Pancreas (tissue), 10 donors: ENCODE measurements around the gene GPC3. TPM values are rescaled to one million over a fixed set of nuclear protein-coding genes. Genes with fewer than 3 reads are reported as not detected.

ENCODE experiments used
- ATAC-seq, 4 donors: fragments of 200-7000 bp; cut with Tn5 transposase; one replicate each; pipeline versions ENCODE4 v1.8.0 to v1.9.1; 2020; ENCODE audit warnings: mild to moderate bottlenecking in 4 of 4, moderate library complexity in 4 of 4
- DNase-seq, 6 donors: peaks; one replicate each; pipeline ENCODE4 v3.0.0-alpha.2; 2020
- FAIRE-seq: peaks from 2 replicates; lab custom pipeline; 2012; peaks lifted over from hg19 to GRCh38; lab: Jason Lieb, UNC
- H3K27ac ChIP-seq, 4 donors: fragments of 200-600 bp; sonication (generic); 1 replicate in 3 of 4; 2 replicates in 1 of 4; pipeline versions ENCODE4 v1.5.0 to v1.8.0; 2020
- H3K27me3 ChIP-seq, 4 donors: fragments of 200-600 bp; one replicate each; pipeline ENCODE4 v1.8.0; 2021
- H3K36me3 ChIP-seq, 3 donors: fragments of 200-600 bp; sonication (generic) in 1 of 3; one replicate each; pipeline versions ENCODE4 v1.5.0 to v1.8.0; 2020 to 2021
- H3K4me1 ChIP-seq, 3 donors: fragments of 200-600 bp; one replicate each; pipeline ENCODE4 v1.8.0; 2021
- H3K4me3 ChIP-seq, 4 donors: fragments of 200-600 bp; sonication (generic) in 2 of 4; one replicate each; pipeline versions ENCODE4 v1.5.0 to v1.8.0; 2020 to 2021
- H3K9me3 ChIP-seq, 4 donors: fragments of 200-600 bp; one replicate each; pipeline ENCODE4 v1.8.0; 2021
- WGBS, 2 donors: extraction: QIAGEN DNeasy Blood & Tissue Kit; methylation state at CpG; one replicate each; pipeline ENCODE4 v1.1.7; 2013; 5-methylcytosine and 5-hydroxymethylcytosine counted together
- intact Hi-C, 3 donors: fragments of 100-400 bp; cut with DNase I; formaldehyde crosslinking; loops; one replicate each; pipeline versions ENCODE4 v1.11.1 to v1.14.2; 2022
- polyA plus RNA-seq, 2 donors: library from polyadenylated mRNA; stranded (reverse); fragments of 200-250 nt; gene quantifications; one replicate each; pipeline ENCODE4 v1.2.3, GENCODE V29; 2013
- total RNA-seq, 6 donors: library from RNA; stranded (reverse); fragmentation: NEBNext Ultra II Directional in 4 of 6; extraction: Animal tissue kit (Norgen Biotek cat#: 25700) in 4 of 6; gene quantifications; one replicate each; pipeline versions ENCODE4 v1.2.1 to v1.2.4, GENCODE V29; 2021 to 2023
- TF ChIP-seq, protein P1 (sequence below), 4 donors: fragments of 200-600 bp; sonication (generic) in 3 of 4; IDR thresholded peaks; one replicate each; pipeline versions ENCODE4 v1.5.0 to v1.8.0; 2021; ENCODE audit warnings: antibody characterized with exemption in 4 of 4
- donor health status: healthy with polysubstance abuse.
- donor health status: DM: no; HTN: no; CAD: no; lungs with moderate emphysema.
- donor health status: DM: no; HTN: no; CAD: no.
- donor health status: control.
- donor health status: control.
- donor health status: Bipolar disorder and iron deficiency.
- donor health status: DM: yes; HTN: yes; CAD: no.
- donor health status: DM: no; HTN: no; CAD: no.
- donor health status: DM: no; HTN: no; CAD: no.
- donor health status: DM: yes; HTN: yes; CAD: no.

The GPC3 gene
- total and polyA plus RNA-seq, 8 donors: 0.95 to 18.6 (median 2.7) TPM

DNA sequence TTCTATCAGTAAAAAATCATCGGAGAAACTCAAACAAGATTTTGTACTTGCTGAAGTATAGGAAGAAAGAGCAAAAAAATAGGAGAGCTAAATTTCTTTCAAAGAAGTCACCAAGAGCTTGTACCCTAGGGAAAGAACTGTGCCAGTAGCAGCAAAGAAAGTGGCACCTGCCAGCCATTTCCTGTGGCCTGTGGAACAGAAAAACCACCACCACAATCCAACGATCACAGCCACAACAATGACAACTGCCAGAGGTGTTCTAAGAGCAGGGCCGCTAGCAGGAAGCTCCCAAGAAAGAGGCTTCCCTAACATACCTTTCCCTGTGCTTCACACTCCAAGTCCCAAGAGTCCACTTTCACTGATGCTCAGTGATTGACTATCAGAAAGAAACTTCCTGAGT is 304.0 kb downstream of the GPC3 start:
- no peak for ATAC-seq
- Histone ChIP-seq H3K27ac (no peak overlapping the region), H3K27me3 (peaks cover 0 to 4% (median 0%) of the 10 kb centered on the region in 4 donors), H3K4me3 (no peak overlapping the region), H3K9me3 (no peaks in the 10 kb centered on the region), H3K36me3 (no peaks in the 10 kb centered on the region), H3K4me1 (peaks cover 0 to 8% (median 6%) of the 10 kb centered on the region in 3 donors)
- 69 to 85% methylated on average over 3 of the region's 3 CpGs for WGBS, 2 donors
- TF ChIP-seq, protein P1, sequence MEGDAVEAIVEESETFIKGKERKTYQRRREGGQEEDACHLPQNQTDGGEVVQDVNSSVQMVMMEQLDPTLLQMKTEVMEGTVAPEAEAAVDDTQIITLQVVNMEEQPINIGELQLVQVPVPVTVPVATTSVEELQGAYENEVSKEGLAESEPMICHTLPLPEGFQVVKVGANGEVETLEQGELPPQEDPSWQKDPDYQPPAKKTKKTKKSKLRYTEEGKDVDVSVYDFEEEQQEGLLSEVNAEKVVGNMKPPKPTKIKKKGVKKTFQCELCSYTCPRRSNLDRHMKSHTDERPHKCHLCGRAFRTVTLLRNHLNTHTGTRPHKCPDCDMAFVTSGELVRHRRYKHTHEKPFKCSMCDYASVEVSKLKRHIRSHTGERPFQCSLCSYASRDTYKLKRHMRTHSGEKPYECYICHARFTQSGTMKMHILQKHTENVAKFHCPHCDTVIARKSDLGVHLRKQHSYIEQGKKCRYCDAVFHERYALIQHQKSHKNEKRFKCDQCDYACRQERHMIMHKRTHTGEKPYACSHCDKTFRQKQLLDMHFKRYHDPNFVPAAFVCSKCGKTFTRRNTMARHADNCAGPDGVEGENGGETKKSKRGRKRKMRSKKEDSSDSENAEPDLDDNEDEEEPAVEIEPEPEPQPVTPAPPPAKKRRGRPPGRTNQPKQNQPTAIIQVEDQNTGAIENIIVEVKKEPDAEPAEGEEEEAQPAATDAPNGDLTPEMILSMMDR (IDR thresholded peaks at IDR 0.05): no peak
- DNase-seq: no peak
- intact Hi-C loops: no loop called here
- FAIRE-seq: no peak

DNA sequence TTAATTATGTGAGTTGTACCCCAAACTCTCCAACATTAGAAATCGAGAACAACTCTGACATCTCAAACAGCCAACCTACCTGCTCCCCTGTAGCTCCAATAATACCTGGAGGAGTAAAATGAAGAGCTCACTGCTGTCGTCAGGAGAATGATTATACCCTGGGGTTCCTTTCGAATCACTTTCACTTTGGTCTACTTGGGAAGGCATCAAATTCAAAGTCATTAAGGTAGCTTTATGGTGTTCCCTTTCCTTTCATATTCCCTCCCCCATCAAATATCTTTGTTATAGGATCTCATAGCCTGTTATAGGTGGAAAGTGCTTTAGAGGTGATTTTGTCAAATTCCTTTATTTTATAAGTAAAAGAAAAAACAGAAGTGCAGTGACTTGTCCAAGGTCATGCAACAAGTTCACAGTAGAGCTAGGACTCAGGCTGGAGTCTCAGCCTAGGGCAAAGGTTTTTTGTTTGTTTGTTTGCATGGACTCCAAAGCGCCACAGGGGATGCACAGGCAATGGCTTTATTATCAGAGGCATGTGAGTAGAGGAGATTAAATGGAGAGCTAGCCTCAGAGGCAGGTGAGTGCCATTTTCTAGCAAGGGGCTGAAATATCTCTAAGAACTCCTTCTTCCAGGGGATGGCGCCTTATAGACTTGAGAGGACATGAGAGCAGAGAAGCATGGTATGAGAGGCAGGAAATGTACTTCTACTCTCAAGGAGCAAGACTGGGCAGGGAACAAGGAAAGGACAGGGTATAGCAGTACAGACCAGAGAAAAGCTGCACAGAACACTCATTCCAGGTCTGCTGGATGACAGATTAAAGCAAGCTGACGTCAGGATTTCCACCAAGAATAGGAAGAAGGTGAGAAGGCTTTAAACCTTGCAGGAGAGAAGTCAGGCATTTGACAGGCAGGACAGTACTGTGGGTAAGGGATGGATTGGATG is 308.0 kb downstream of the GPC3 start:
- Histone ChIP-seq H3K9me3 (no peaks in the 10 kb centered on the region), H3K36me3 (no peaks in the 10 kb centered on the region), H3K27ac (peak overlapping the region; percentile 28 to 78 (median 65)), H3K4me3 (no peak overlapping the region), H3K27me3 (no peaks in the 10 kb centered on the region), H3K4me1 (peaks cover 0 to 27% (median 14%) of the 10 kb centered on the region in 3 donors)
- intact Hi-C loops: loop anchor here in 1 of 3 donors (10.0 kb wide), 1 partner anchor 343 kb away; no protein-coding TSS in a partner anchor
- TF ChIP-seq, protein P1 (IDR thresholded peaks at IDR 0.05): no peak
- no peak for FAIRE-seq
- no peak for ATAC-seq
- WGBS, 2 donors: 76 to 84% methylated on average over 6 of the region's 6 CpGs
- no peak for DNase-seq

DNA sequence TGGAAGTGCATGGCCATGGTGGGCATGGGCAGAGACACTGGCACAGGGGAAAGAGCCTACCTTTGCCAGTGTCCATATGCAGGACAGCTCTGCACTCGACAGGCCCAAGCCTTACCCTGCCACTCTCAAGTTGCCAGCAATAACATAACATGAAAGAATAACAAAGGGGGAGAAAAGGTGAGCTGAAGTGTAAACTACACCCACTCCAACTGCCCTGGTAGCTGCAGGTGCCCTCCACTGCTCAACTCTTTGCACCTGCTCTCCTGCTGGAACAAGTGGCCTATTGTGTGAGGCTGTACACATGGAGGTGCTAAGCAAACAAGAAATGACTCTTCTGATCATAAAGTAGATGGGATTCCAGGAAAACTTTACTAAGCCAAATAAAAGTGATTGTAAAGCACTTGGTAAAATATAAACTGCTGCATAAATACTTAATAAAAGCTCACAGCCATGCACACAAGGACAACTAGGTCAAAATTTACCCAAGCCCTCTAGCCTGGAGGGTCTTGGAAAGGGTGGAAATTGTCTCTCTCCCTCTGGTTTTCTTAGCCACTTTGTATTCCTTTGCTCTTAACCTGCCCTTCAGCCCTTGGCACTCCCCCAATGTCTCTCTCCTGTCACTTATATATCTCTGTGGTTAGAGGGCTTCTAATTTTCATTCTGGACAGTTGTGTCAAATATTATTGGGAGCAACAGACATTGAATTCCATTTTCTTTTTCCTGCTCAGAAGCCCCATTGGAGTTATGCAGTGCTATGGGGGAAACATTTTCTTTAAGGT is 308.9 kb downstream of the GPC3 start:
- peak overlapping the region; percentile 28 to 78 (median 65) for H3K27ac ChIP-seq
- intact Hi-C loops: loop anchor here in 1 of 3 donors (10.0 kb wide), 1 partner anchor 342 kb away; no protein-coding TSS in a partner anchor
- no peaks in the 10 kb centered on the region for H3K27me3 ChIP-seq
- WGBS, 2 donors: 38 to 75% methylated on average over 1 of the region's 1 CpG
- TF ChIP-seq, protein P1 (IDR thresholded peaks at IDR 0.05): no peak
- H3K36me3 ChIP-seq: no peaks in the 10 kb centered on the region
- no peaks in the 10 kb centered on the region for H3K9me3 ChIP-seq
- peak; percentile 73 to 90 (median 88) for ATAC-seq
- no peak overlapping the region for H3K4me3 ChIP-seq
- peak in 2 of 6 donors; percentile 32 to 41 for DNase-seq
- H3K4me1 ChIP-seq: peaks cover 0 to 27% (median 14%) of the 10 kb centered on the region in 3 donors
- FAIRE-seq: peak; percentile 83

DNA sequence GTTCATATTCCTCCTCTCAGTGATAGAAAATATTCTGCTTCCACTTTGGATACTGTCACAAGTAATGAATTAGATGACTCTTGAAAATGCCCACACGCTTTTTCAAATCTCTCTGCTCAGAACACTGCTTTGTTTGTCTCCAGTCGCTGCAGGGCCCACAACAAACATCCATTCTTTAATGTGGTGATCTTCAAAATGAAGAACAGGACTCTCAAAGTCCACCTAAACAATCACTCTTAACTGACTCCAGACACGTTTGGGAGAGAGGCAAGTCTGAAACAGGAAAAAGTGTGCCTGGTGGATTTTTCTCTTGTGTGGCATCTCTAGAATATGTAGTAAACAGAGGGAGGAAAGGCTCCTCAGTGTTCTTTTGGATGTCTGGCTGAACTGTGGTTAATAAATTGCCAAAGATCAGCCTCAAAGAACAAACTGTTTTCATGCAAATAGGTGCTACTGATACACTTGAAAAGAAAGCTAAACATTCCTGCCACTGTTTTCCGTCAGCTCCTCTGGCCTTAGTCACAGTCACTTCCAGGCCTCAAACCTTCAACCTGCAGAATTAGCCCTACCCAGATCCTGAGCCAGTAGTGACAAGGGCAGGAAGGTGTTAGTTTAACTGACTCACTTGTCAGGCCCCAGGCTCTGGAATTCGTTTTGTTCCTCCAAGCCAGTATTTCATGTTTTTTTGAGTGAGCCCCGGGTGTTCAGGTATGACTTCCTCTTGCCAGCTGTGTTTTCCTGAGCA is 310.5 kb downstream of the GPC3 start:
- WGBS, 2 donors: 28 to 45% methylated on average over 6 of the region's 6 CpGs
- ATAC-seq: peak; percentile 65 to 77 (median 73)
- no peak for FAIRE-seq

More for the DNA sequence above, 310.5 kb downstream of the GPC3 start:
- TF ChIP-seq, protein P1 (IDR thresholded peaks at IDR 0.05): no peak
- H3K4me3 ChIP-seq: no peak overlapping the region
- no peaks in the 10 kb centered on the region for H3K27me3 ChIP-seq
- intact Hi-C loops: loop anchor here in 1 of 3 donors (10.0 kb wide), 1 partner anchor 340 kb away; no protein-coding TSS in a partner anchor
- peaks cover 4 to 27% (median 14%) of the 10 kb centered on the region in 3 donors for H3K4me1 ChIP-seq
- H3K36me3 ChIP-seq: no peaks in the 10 kb centered on the region
- no peaks in the 10 kb centered on the region for H3K9me3 ChIP-seq
- peak overlapping the region; percentile 49 to 78 (median 65) for H3K27ac ChIP-seq
- DNase-seq: peak in 2 of 6 donors; percentile 10 to 53
